ENCODE measurements around the gene STEEP1. TPM values are rescaled to one million over a fixed set of nuclear protein-coding genes. Genes with fewer than 3 reads are reported as not detected.
A peak's percentile ranks its signal among the peaks of the same experiment; 100 is the strongest.

The STEEP1 gene
- total RNA-seq, 1 experiment from 2014 or later: 29.2 TPM

GRCh38 chrX:119573840-119574393 lies 8.7 kb upstream of the STEEP1 start:
- Mint-ChIP-seq H3K36me3 (ENCODE audit: insufficient read depth, unreplicated experiment) (peaks cover 13% of the 10 kb centered on the region), H3K27me3 (ENCODE audit: insufficient read depth, unreplicated experiment) (no peaks in the 10 kb centered on the region), H3K4me3 (ENCODE audit: unreplicated experiment) (peak overlapping the region; percentile 98), H3K27ac (ENCODE audit: unreplicated experiment) (peak overlapping the region; percentile 97), H3K4me1 (ENCODE audit: low read depth, unreplicated experiment) (peaks cover 11% of the 10 kb centered on the region), H3K9me3 (ENCODE audit: unreplicated experiment) (no peaks in the 10 kb centered on the region)
- no peak for TF ChIP-seq CTCF (IDR thresholded peaks at IDR 0.05; ENCODE audit: insufficient read depth in 1 of 2, low read depth in 1 of 2, low read length in 1 of 2, severe bottlenecking in 1 of 2, unreplicated experiment in 1 of 2)
- no TSS peak for BruUV-seq (replicated peaks)
- POLR2A ChIA-PET: interaction anchor here (0.5 to 1.4 kb wide), 4 partner anchors 9 to 217 kb away, joined by 3 to 7 read pairs (median 4); partner anchors contain the start of genes RPL39 and STEEP1
- Histone ChIP-seq H3K27me3 (replicated peaks; ENCODE audit: control insufficient read depth, insufficient read depth, low read length) (no peaks in the 10 kb centered on the region), H3K9me3 (no peaks in the 10 kb centered on the region), H3K36me3 (ENCODE audit: control insufficient read depth, insufficient read depth, low read length) (no peaks in the 10 kb centered on the region), H3K4me3 (ENCODE audit: low read depth, low read length) (peak overlapping the region; percentile 79), H3K4me1 (0 out of 2 replicates have a peak, but pooled peaks cover 3% of the 10 kb centered on the region)
- intact Hi-C loops (cut with micrococcal nuclease; ENCODE audit: unreplicated experiment): loop anchor here (1.0 to 2.0 kb wide), 2 partner anchors 9 to 57 kb away; partner anchors contain the start of gene STEEP1
- CTCF ChIA-PET: interaction anchor here (0.5 to 1.3 kb wide), 4 partner anchors 10 to 154 kb away, joined by 3 to 7 read pairs (median 4); no protein-coding TSS in a partner anchor
- peak in 1 of 2 experiments; percentile 36 for DNase-seq

- no peak for DNase-seq
- peak overlapping the region; percentile 97 for H3K27ac Mint-ChIP-seq (ENCODE audit: unreplicated experiment)
- no peaks in the 10 kb centered on the region for H3K9me3 Mint-ChIP-seq (ENCODE audit: unreplicated experiment)
- Histone ChIP-seq H3K4me1 (0 out of 2 replicates have a peak, but pooled peaks cover 3% of the 10 kb centered on the region), H3K9me3 (no peaks in the 10 kb centered on the region), H3K36me3 (ENCODE audit: control insufficient read depth, insufficient read depth, low read length) (no peaks in the 10 kb centered on the region), H3K27me3 (replicated peaks; ENCODE audit: control insufficient read depth, insufficient read depth, low read length) (no peaks in the 10 kb centered on the region), H3K4me3 (ENCODE audit: low read depth, low read length) (peak overlapping the region; percentile 79)
- intact Hi-C loops (cut with micrococcal nuclease; ENCODE audit: unreplicated experiment): no loop called here
- CTCF ChIA-PET: no interaction called here
- H3K27me3 Mint-ChIP-seq (ENCODE audit: insufficient read depth, unreplicated experiment): no peaks in the 10 kb centered on the region
- H3K36me3 Mint-ChIP-seq (ENCODE audit: insufficient read depth, unreplicated experiment): peaks cover 13% of the 10 kb centered on the region
- no peak for TF ChIP-seq CTCF (IDR thresholded peaks at IDR 0.05; ENCODE audit: insufficient read depth in 1 of 2, low read depth in 1 of 2, low read length in 1 of 2, severe bottlenecking in 1 of 2, unreplicated experiment in 1 of 2)
- peaks cover 11% of the 10 kb centered on the region for H3K4me1 Mint-ChIP-seq (ENCODE audit: low read depth, unreplicated experiment)
- POLR2A ChIA-PET: interaction anchor here (1.2 kb wide), 1 partner anchor 218 kb away, joined by 6 read pairs; the partner anchor contains the start of gene RPL39
- BruUV-seq (replicated peaks): TSS peak; percentile 57
- H3K4me3 Mint-ChIP-seq (ENCODE audit: unreplicated experiment): peak overlapping the region; percentile 98
These were observed 8.0 kb upstream of the STEEP1 start for GRCh38 chrX:119573222-119573621.

GRCh38 chrX:119570351-119570835 lies 5.2 kb upstream of the STEEP1 start:
- intact Hi-C loops (cut with micrococcal nuclease; ENCODE audit: unreplicated experiment): no loop called here
- Histone ChIP-seq H3K36me3 (ENCODE audit: control insufficient read depth, insufficient read depth, low read length) (no peaks in the 10 kb centered on the region), H3K4me1 (no peaks in the 10 kb centered on the region), H3K4me3 (ENCODE audit: low read depth, low read length) (no peak overlapping the region), H3K9me3 (no peaks in the 10 kb centered on the region), H3K27me3 (replicated peaks; ENCODE audit: control insufficient read depth, insufficient read depth, low read length) (no peaks in the 10 kb centered on the region)
- no TSS peak for BruUV-seq (replicated peaks)
- CTCF ChIA-PET: no interaction called here
- no peak overlapping the region for H3K4me3 Mint-ChIP-seq (ENCODE audit: unreplicated experiment)
- no peaks in the 10 kb centered on the region for H3K9me3 Mint-ChIP-seq (ENCODE audit: unreplicated experiment)
- H3K4me1 Mint-ChIP-seq (ENCODE audit: low read depth, unreplicated experiment): peaks cover 11% of the 10 kb centered on the region
- no peak for DNase-seq
- H3K36me3 Mint-ChIP-seq (ENCODE audit: insufficient read depth, unreplicated experiment): peaks cover 13% of the 10 kb centered on the region
- no peak for TF ChIP-seq CTCF (IDR thresholded peaks at IDR 0.05; ENCODE audit: insufficient read depth in 1 of 2, low read depth in 1 of 2, low read length in 1 of 2, severe bottlenecking in 1 of 2, unreplicated experiment in 1 of 2)
- no peaks in the 10 kb centered on the region for H3K27me3 Mint-ChIP-seq (ENCODE audit: insufficient read depth, unreplicated experiment)
- no peak overlapping the region for H3K27ac Mint-ChIP-seq (ENCODE audit: unreplicated experiment)
- POLR2A ChIA-PET: no interaction called here
